Activated gamma-delta T cell treated with Interleukin-2 at 50 U/mL for 16 hours (primary cell): Measurements from ENCODE around the gene CRYGS.
A peak's percentile ranks its signal among the peaks of the same experiment; 100 is the strongest.
"Not testable (repeated sequence)": the region's sequence is repeated elsewhere in the genome, so short reads cannot be mapped to it uniquely, and the experiment has no call there.

Experiments
- DNase-seq: peaks from one replicate; pipeline ENCODE4 v3.0.0-alpha.2; 2020

Gene CRYGS

DNA sequence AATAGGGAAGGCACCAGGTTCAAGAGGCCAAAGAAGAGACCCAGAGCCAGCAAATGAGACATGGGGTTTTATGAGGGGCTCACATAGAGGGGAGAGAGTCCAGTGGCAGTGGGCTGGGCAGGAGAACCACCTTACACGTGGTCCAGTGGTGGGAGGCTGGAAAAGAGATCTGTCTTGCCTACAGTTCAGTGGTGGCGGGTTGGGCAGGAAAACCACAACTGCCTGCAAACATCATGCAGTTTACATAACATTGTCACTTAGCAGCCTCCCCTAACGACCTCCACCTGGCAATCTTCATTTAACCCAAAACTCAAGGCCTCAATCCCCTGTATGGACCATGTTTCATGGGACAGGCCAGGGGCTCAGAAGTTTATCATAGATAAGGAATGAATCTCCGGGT is 29.1 kb downstream of the CRYGS start:
- peak; percentile 32 for DNase-seq

- DNase-seq: no peak
Measured at GRCh38 chr3:186514296-186515002, 29.7 kb downstream of the CRYGS start.

DNA sequence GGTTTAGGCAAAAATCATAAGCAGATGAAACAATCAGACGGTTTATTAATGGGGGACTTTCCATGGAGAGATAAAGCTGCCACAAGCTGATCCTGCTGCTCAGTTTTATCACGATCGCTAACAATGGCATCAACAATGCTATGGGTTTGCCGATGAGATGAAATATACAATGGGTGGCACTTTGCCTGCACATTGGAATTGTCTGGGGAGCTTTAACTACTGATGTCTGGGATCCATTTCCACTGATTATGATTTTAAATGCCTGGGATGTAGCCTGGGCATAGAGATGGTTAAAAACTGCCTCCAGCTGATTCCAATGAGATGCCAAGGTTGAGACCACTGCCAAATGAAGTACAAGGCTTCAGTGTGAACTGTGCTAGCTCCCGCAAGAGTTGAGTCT is 30.8 kb downstream of the CRYGS start:
- DNase-seq: no peak

DNA sequence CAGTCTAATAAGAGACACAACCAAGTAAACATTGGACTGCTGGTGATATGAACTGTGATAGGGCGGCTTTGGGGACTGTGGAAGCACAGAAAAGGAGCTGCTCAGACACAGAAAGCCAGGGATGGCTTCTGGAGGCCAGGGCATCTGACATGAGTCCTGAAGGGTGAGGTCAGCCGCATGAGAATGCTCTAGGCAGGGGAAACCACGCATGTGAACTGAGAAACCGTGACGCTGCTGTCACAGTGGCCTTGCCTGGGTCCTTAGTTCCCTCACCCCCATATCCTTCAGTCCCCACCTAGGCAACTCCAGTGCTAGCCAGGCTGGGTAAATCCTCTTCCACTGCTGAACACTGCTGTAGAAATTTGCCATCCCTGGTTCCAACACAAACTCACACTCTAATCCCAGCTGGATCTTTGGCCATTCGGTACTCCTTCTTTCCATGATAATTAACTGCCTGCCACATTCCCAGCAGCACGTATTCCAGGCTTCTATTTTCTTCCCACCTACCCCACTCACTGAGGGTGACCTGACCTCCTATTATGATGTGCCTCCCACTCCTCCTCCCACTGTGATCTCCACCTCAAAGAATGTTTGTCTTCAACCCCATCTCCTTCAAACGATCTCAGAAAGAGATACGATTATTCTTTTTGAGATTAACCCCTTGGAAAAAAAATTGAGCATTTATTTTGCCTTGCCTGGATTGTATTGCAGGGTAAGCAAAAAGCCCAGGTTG is 31.4 kb downstream of the CRYGS start:
- DNase-seq: no peak

DNA sequence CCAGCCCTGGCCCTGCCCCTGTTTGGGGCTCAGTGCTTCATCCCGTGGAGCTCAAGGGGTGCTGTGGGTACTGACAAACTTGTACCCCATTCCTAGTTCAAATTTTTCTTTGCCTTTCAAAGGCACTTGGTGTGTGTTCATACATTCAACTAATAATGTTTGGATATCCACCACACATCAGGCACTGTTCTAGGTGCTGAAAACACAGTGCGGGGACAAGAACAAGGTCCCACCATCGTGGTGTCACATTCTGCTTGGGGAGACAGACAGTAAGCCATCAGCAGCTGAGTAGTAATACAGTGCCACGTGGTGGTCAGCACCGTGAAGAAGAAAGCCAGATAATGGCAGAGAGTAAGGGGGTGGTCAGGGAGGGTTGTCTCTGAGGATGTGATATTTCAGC is 32.5 kb downstream of the CRYGS start:
- no peak for DNase-seq

- no peak for DNase-seq
Measured at GRCh38 chr3:186511245-186511644, 32.9 kb downstream of the CRYGS start.

DNA sequence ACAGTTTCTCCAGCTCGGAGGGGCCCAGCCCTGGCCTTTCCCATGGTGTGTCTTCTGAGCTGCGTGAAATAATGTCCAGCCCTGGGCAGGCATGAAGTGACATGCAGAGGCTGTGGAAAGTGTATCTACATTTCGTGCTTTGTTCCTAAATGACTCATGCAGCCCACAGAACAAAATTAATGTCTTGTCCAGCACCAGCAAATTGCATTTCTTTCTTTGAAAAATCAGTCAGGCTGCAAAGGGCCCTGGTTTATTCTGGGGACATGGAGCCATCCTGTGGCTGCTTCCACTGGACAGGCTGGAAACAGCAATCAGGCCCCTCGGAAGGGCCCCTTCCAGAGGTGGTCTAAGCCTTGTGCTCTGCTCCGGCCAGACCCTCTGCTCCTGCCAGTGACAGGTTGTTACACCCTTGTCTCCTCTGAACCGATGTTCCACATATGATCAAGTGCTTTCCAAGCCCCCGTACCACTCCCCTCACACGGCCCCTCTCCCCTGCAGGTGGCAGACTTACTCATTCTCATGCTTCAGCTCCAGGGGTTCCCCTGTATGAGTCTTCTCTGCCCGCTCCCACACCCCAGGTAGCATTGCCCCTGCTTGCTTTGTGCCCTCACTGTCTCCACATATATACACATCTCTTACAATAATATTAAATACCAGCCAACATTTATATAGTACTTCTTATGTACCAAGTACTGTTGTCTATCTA is 33.7 kb downstream of the CRYGS start:
- no peak for DNase-seq

DNA sequence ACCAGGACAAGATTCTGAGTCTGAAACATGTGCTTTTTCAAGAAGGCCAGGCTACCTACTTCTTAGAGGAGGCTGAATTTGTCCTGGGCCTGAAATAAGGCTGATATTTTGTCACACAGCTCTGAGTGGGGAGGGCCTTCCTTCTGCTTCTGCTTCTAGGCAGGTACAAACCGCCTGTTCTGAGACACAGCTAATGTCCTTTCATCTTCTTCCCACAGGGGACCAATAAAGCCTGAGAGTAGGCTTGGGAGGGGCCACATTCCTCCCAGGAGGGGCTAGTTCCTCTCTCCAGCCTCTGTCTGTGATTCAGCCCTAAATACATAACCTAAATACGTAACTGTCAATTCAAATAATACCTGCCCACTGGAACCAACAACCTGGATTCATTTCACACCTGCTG is 34.8 kb downstream of the CRYGS start:
- no peak for DNase-seq

GRCh38 chr3:186506857-186507256 is 37.3 kb downstream of the CRYGS start:
- DNase-seq: no peak

- no peak for DNase-seq
Measured at GRCh38 chr3:186506191-186506739, 37.9 kb downstream of the CRYGS start.

- DNase-seq: no peak
Measured at GRCh38 chr3:186502966-186503712, 41.0 kb downstream of the CRYGS start.

- no peak for DNase-seq
Measured at GRCh38 chr3:186502138-186502948, 41.8 kb downstream of the CRYGS start.

GRCh38 chr3:186499949-186500348 is 44.2 kb downstream of the CRYGS start:
- not testable (repeated sequence) for DNase-seq

- not testable (repeated sequence) for DNase-seq
Measured at GRCh38 chr3:186498022-186498421, 46.2 kb downstream of the CRYGS start.

GRCh38 chr3:186497608-186498007 is 46.6 kb downstream of the CRYGS start:
- DNase-seq: no peak

GRCh38 chr3:186496635-186497034 is 47.5 kb downstream of the CRYGS start:
- DNase-seq: no peak

GRCh38 chr3:186496016-186496415 is 48.2 kb downstream of the CRYGS start:
- DNase-seq: no peak

- no peak for DNase-seq
Measured at GRCh38 chr3:186493525-186494255, 50.5 kb downstream of the CRYGS start.

DNA sequence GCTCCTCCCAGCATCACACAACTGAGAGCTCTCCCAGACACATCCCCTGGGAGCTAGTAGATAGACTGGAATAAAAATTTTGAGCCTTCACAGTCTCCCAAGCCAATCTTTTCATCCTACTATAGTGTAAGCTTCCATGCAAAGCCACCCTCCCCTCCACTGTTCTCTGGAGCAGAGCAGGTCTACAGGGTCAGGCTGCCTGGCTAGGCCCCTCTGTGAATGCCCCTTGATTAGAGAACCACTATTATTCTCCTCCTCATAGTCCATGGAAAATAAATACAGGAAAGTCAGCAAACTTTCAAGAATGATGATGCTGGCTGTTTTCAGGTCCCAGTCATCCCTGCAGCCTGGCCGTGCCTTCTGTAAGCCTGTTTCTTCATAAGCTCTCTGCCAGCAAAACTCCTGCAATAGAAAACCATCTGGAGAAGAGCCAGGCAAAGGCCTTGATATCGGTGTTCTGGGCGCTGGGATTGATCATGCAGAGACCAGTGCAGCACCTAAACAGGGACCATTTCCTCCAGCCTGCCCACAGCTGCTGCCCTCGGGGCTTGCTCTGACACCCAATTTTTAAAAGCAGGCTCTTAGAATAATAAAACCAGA is 51.7 kb downstream of the CRYGS start:
- no peak for DNase-seq

- DNase-seq: no peak
Measured at GRCh38 chr3:186489507-186489906, 54.7 kb downstream of the CRYGS start.
